Ishikawa (cell line): Measurements from ENCODE around the gene PTPRN2.

Experiments used
- CEBPB ChIP-seq: IDR thresholded peaks from 2 replicates; pipeline ENCODE4 v1.6.1; 2012
- CREB1 ChIP-seq: IDR thresholded peaks from 2 replicates; pipeline ENCODE4 v1.6.1; 2012; ENCODE audit warnings: low read depth
- EGR1 ChIP-seq: IDR thresholded peaks from 2 replicates; pipeline ENCODE4 v1.6.1; 2012
- EP300 ChIP-seq: IDR thresholded peaks from 2 replicates; pipeline ENCODE4 v1.6.1; 2012; ENCODE audit warnings: borderline replicate concordance
- FOXM1 ChIP-seq: IDR thresholded peaks from 2 replicates; pipeline ENCODE4 v1.6.1; 2012; ENCODE audit warnings: low read depth, borderline replicate concordance
- MAX ChIP-seq: IDR thresholded peaks from 2 replicates; pipeline ENCODE4 v1.6.1; 2012
- NFIC ChIP-seq: IDR thresholded peaks from 2 replicates; pipeline ENCODE4 v1.6.1; 2012
- RAD21 ChIP-seq: IDR thresholded peaks from 2 replicates; pipeline ENCODE4 v1.6.1; 2012; ENCODE audit warnings: low read depth
- REST ChIP-seq: IDR thresholded peaks from 2 replicates; pipeline ENCODE4 v1.6.1; 2012; ENCODE audit warnings: low read depth, mild to moderate bottlenecking
- TCF12 ChIP-seq: IDR thresholded peaks from 2 replicates; pipeline ENCODE4 v1.6.1; 2012; ENCODE audit warnings: low read depth
- TEAD4 ChIP-seq: IDR thresholded peaks from 2 replicates; pipeline ENCODE4 v1.6.1; 2012
- USF1 ChIP-seq: IDR thresholded peaks from 2 replicates; pipeline ENCODE4 v1.6.1; 2012
- YY1 ChIP-seq: IDR thresholded peaks from 2 replicates; pipeline ENCODE4 v1.6.1; 2012; ENCODE audit warnings: low read depth
- ZBTB7A ChIP-seq: IDR thresholded peaks from 2 replicates; pipeline ENCODE4 v1.6.1; 2012; ENCODE audit warnings: low read depth

PTPRN2 gene

GRCh38 chr7:158286210-158286609, 301.4 kb downstream of the PTPRN2 start:
- TF ChIP-seq NFIC = no peak
- TF ChIP-seq TEAD4 = no peak
- TF ChIP-seq EGR1 = no peak
- TF ChIP-seq FOXM1 = no peak
- TF ChIP-seq REST = no peak
- TF ChIP-seq YY1 = no peak
- TF ChIP-seq ZBTB7A = no peak
- no peak for TF ChIP-seq CREB1
- no peak for TF ChIP-seq TCF12
- no peak for TF ChIP-seq MAX
- TF ChIP-seq CEBPB = no peak
- no peak for TF ChIP-seq EP300
- TF ChIP-seq USF1 = no peak

- TF ChIP-seq NFIC (no peak), ZBTB7A (no peak), CREB1 (no peak), RAD21 (no peak), EP300 (no peak), MAX (no peak), FOXM1 (no peak), YY1 (no peak), EGR1 (no peak), TCF12 (no peak), TEAD4 (no peak), USF1 (no peak)
Measured at GRCh38 chr7:158285383-158285770, 302.2 kb downstream of the PTPRN2 start.

GRCh38 chr7:158284617-158285382, 302.8 kb downstream of the PTPRN2 start:
- TF ChIP-seq NFIC (no peak), TCF12 (no peak), CEBPB (no peak), CREB1 (no peak), EP300 (no peak), EGR1 (no peak), REST (no peak), ZBTB7A (no peak), MAX (no peak), YY1 (no peak)

GRCh38 chr7:158284121-158284520, 303.5 kb downstream of the PTPRN2 start:
- TF ChIP-seq NFIC (no peak), CEBPB (no peak), USF1 (no peak), RAD21 (no peak), REST (no peak)
